ENCODE results near the gene LLGL2.
"Not testable (repeated sequence)": the region's sequence is repeated elsewhere in the genome, so short reads cannot be mapped to it uniquely, and the experiment has no call there.

The LLGL2 gene, protein sequence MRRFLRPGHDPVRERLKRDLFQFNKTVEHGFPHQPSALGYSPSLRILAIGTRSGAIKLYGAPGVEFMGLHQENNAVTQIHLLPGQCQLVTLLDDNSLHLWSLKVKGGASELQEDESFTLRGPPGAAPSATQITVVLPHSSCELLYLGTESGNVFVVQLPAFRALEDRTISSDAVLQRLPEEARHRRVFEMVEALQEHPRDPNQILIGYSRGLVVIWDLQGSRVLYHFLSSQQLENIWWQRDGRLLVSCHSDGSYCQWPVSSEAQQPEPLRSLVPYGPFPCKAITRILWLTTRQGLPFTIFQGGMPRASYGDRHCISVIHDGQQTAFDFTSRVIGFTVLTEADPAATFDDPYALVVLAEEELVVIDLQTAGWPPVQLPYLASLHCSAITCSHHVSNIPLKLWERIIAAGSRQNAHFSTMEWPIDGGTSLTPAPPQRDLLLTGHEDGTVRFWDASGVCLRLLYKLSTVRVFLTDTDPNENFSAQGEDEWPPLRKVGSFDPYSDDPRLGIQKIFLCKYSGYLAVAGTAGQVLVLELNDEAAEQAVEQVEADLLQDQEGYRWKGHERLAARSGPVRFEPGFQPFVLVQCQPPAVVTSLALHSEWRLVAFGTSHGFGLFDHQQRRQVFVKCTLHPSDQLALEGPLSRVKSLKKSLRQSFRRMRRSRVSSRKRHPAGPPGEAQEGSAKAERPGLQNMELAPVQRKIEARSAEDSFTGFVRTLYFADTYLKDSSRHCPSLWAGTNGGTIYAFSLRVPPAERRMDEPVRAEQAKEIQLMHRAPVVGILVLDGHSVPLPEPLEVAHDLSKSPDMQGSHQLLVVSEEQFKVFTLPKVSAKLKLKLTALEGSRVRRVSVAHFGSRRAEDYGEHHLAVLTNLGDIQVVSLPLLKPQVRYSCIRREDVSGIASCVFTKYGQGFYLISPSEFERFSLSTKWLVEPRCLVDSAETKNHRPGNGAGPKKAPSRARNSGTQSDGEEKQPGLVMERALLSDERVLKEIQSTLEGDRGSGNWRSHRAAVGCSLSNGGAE

GRCh38 chr17:75524970-75525805 lies at the start of gene LLGL2:
Gene LLGL2 (plus strand): TSS chr17:75525697. CDS start chr17:75543427, 17,730 bp downstream.
- peak; percentile 35 for DNase-seq (ENCODE audit: low read depth)

DNA sequence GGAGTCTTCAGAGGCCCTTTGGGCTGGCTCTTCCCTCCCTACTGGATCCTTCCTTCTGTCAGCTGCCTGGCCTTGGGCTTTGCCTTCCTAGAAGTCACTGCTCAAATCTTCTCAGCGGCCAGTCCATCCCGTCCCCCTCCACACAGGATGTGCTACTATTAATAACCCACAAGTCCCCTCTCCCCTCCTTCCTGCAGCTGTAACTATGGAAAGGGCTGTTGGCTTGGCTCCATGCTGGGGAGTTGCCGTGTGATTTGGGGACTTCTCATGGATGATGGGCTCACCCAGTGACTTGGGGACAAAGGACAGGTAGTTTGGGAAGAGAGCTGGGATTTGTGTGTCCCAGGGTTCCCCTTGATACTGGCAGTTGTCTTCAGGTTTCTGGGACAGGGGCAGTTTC lies 49.6 kb upstream of the LLGL2 start:
- no peak for DNase-seq (ENCODE audit: low read depth)

GRCh38 chr17:75476271-75476671 lies 49.2 kb upstream of the LLGL2 start:
- DNase-seq (ENCODE audit: low read depth), result peak; percentile 21

- no peak for DNase-seq (ENCODE audit: low read depth)
Measured at GRCh38 chr17:75476752-75477489, 48.6 kb upstream of the LLGL2 start.

GRCh38 chr17:75477490-75477862 lies 48.0 kb upstream of the LLGL2 start:
- DNase-seq (ENCODE audit: low read depth), result not testable (repeated sequence)

DNA sequence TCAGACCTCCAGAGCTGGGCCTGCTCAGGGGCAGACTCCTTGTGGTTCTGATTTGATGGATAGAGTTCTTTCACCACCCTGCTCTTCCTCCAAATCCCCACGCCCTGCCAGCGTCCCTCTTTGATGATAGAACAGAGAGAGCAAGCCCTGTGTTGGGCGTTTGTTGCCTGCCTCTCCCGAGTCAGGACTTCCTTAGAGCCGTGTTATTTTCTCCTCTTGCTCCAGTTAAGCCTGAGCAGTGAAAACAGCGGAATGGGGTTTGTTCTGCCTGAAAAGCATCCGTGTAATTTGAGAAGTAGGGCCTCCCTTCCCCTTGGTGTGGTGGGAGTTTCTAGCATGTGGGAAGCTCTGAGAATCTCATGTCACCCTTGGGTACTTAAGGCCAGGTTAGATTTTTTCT lies 47.0 kb upstream of the LLGL2 start:
- DNase-seq (ENCODE audit: low read depth), result no peak

- DNase-seq (ENCODE audit: low read depth), result no peak
Measured at GRCh38 chr17:75480281-75480680, 45.2 kb upstream of the LLGL2 start.

DNA sequence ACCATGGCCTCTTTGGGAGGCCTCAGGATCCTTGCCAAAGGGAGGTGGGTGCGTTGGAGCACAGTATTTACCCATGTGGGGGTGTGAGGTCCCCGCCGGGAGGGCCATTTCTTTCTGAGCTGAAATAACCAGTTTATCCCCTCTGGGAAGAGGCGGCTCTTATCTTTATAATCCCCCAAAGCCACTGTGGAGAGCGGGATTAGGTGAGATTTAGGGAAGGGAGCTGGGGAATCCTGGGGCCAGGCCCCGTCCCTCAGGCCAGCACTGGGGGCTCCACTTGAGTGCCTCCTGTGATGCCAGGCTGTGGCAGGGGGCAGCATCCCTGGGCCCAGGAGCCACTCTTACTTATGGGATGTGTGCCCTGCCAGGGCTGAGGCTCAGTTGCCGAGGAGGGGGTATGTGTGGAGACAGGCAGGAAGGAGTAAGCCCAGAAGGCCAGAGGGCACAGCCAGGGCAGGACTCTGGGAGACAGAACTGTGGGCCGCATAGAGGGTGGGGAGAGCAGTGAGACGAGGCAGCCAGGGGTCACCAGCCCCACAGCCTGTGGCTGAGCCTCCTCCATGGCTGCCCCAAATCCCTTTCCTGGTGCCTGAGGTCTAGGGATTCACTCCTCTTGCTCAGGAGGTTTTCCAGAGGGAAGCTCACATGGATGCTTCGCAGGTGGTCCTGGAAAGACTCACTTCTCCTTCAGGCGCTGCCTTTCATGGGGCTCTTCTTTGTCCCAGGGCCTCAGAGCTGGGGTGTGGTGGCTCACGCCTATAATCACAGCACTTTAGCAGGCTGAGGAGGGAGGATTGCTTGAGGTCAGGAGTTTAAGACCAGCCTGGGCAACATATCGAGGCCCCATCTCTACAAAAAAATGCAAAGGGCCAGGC lies 44.1 kb upstream of the LLGL2 start:
- no peak for DNase-seq (ENCODE audit: low read depth)

GRCh38 chr17:75482098-75482942 lies 43.2 kb upstream of the LLGL2 start:
- no peak for DNase-seq (ENCODE audit: low read depth)

- DNase-seq (ENCODE audit: low read depth), result no peak
Measured at GRCh38 chr17:75485688-75486087, 39.8 kb upstream of the LLGL2 start.

DNA sequence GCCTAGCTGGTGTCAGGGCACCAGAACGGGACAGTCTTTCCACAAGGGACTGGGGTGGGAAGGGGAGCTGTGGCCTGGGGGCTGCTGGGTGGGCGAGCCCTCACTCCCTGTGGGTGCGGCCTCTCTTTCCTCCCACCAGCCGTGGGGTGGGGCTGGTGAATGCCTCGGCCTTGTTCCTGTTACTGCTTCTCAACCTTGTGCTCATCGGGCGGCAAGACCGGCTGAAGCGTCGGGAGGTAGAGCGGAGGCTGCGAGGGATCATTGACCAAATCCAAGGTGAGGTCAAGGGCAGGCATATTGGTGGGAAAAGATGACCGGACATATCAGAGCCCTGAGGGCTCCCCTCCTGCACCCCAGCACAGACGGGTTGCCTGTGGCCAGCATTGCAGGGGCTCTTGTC lies 39.3 kb upstream of the LLGL2 start:
- DNase-seq (ENCODE audit: low read depth), result no peak

- no peak for DNase-seq (ENCODE audit: low read depth)
Measured at GRCh38 chr17:75486951-75487350, 38.5 kb upstream of the LLGL2 start.

DNA sequence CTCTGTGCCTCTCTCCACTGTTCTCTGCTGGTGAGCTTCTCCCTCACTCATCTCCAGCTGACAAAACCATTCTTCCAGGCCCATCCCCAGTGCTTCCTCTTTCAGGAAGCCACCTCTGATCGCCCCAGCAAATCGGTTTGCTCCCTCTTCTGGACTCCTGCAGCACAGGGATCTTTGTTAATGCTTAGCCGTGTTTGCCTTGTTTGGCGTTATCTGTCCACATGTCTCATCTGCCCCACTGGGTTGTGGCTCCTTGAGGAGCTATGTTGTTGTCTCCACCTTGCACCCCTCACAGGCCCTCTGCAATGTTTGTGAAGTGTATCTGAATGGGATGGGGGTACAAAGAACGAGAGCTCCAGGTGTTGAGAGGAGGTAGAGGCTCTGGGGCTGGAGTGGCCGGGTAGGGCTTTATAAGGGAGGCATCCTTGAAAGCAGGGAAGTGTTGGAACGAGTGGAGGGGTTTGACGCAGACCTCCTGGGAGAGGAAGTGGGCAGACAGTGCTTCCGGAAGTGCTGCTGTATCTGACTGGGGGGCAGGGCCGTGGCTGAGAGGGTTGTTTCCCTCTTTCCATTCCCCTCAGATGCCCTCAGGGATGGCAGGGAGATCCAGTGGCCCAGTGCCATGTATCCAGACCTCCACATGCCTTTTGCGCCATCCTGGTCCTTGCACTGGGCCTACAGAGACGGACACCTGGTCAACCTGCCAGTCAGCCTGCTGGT lies 38.0 kb upstream of the LLGL2 start:
- no peak for DNase-seq (ENCODE audit: low read depth)

- no peak for DNase-seq (ENCODE audit: low read depth)
Measured at GRCh38 chr17:75488693-75489510, 36.6 kb upstream of the LLGL2 start.

DNA sequence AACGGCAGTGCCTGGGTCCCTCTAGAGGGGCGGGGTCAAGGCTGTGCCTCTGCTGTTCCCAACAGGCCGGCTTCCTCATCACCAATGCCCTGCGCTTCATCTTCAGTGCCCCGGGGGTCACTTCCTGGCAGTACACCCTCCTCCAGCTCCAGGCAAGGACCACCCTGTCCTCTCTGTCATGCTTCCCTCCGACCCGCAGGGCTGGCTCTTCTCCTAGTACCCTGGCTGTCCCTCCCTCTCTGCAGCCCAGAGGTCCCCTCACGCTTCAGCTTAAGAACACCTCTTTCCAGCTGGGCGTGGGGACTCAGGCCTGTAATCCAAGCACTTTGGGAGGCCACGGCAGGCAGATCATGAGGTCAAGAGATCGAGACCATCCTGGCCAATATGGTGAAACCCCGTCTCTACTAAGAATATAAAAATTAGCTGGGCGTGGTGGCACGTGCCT lies 36.0 kb upstream of the LLGL2 start:
- DNase-seq (ENCODE audit: low read depth), result no peak

- DNase-seq (ENCODE audit: low read depth), result no peak
Measured at GRCh38 chr17:75490173-75490743, 35.2 kb upstream of the LLGL2 start.

- DNase-seq (ENCODE audit: low read depth), result no peak
Measured at GRCh38 chr17:75490953-75491649, 34.4 kb upstream of the LLGL2 start.

Data from amniotic epithelial cell (primary cell).